Muscle of back (tissue), 11 donors: ENCODE data around the gene RBP5. TPM values are rescaled to one million over a fixed set of nuclear protein-coding genes. Genes with fewer than 3 reads are reported as not detected.
"Not testable (repeated sequence)": the region's sequence is repeated elsewhere in the genome, so short reads cannot be mapped to it uniquely, and the experiment has no call there.

ENCODE experiments used
- DNase-seq, 3 donors: peaks; one replicate each; pipeline versions ENCODE4 v3.0.0 to v3.0.0-alpha.2; 2013
- polyA plus RNA-seq, 10 donors: library from polyadenylated mRNA; unstranded; fragments of 120-200 nt; gene quantifications; one replicate each; pipeline ENCODE4 v1.2.1, GENCODE V29; 2013; ENCODE audit not compliant: insufficient read length in 10 of 10

The RBP5 gene
- polyA plus RNA-seq, 10 donors: 1.1 to 8.2 (median 3.3) TPM

DNA sequence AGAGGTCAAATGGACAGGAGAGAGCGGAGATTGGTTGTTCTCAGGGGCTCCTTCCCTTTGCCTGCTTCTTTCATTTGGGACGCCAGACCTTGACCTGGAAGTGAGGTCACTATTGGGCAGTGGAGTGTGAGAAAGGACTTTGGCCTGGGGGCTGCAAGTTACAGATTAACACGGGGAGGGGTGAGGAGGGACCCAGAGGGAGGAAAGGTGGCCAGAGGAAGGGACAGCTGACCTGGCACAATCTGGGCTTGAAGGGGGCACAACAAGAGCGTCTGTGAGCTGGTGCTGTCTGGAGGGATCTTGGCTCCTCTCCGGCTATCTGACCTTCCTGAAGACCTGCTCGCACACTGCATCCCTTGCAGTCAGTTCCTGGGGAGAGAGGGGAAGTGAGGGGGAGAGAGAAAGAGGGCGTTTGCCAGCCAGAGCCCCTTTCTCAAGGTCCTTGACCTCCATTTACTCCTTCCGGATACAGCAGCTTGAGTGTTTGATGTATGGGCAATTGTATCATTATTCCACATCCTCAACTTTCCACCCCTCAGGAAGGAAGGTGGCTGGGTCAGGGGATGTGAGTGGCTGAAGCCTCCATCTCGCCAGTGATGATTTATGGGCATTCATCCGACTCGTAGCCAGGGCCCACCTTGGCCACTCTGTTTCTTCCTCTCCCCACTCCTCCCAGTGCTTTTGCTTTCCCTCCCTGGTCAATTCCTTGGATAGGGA, 4.7 kb downstream of the RBP5 start:
- DNase-seq: no peak

DNA sequence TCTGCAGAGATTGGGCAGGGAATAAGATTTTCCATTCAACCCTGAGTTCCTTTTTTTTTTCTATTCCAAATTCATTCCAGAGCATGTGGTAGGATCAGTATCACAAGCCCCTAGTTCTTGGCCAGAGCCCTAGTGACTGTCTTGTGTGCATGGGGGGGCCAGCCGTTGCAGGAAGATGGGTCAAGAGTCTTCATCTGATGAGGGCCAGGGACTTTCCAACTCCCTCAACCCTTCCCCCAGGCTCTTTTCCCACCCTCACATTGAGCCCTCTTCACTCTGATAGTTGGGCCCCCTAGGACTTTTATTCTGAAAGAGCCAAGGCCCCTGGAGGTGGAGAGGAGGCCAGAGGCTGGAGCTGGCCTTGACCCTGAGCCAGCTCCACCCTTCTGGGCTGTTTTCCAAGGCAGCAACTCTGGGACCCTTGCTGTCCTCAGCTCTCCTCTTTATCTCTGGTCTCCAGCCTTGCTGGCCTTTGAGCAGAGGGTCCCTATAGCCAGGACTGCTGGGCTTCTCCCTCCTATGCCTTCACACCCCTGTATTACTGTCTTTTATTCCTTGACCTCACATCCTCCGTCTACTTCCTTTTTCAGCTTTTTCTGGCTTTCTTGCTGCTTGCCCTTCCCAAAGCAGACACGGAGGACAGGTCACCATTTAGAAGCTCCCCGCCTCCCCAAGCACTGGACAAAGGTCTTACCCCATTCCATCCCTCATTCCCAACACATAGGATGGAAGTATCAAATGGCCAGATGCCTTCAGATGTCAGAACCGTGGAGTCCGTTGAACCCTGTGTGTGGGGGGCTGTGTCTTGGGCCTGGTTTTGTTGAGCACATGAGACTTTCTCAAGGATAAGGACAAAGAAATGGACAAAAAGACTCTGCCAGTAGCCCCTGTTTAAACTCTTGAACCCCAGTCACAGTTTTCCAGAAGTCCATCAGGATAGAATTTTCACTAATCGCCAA, 5.6 kb downstream of the RBP5 start:
- DNase-seq: peak; percentile 53 to 86 (median 71)

DNA sequence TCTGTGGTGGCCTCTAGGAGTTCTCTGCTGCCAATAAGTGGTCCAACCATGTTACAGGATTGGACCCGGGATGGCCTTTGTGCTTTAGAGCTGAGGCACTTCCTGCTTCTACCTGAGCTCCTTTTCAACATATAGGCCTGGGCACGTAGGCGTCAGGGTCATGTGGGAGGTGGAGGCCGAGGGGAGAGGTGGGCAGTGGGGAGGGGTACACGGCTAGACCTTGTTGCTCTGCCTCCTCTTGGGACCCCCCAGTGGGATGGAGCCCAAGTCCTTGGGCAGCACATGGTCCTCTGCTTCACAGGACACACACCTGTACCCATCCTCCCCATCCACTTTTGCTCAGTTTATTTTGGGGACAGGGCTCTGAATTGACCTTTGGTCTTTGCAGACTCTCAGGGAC, 7.4 kb downstream of the RBP5 start:
- no peak for DNase-seq

DNA sequence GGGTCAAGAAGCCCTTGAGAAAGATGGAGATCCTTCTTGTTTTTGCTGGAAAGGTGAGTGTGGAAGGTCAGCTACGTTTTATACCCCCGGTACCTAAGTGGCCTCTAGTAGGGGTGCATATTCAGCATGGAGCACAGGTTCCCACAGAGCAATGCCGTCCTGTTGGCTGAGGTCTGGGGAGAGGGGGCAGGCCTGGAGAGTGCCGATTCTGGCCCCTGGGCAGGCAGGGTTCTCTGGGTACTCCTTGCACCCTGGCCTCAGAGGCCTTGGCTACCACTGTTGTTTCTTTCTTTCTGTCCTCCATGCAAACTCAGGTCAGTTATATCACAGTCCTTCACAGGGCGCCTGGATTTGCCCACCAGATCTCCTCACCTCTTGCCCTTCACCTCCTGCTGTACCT, 8.5 kb downstream of the RBP5 start:
- DNase-seq: no peak

DNA sequence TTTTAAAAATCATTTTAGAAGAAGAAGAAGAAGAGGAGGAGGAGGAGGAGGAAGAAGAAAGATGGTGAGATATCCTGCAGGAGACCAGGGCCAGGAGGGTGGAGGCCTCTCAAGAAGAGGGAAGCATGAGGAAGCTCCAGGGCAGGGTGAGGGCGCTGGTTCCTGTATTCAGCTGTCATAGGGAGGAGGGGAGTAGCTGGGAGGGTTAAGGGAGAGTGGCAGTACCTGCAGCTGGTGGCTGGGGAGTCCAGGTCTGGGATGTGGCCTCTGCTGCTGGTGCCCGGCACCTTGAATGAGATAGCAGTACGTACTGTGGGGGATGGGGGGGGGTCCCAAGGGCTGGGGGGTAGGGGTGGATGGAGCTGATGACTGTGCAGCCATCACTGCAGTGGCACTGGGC, 9.8 kb downstream of the RBP5 start:
- no peak for DNase-seq

DNA sequence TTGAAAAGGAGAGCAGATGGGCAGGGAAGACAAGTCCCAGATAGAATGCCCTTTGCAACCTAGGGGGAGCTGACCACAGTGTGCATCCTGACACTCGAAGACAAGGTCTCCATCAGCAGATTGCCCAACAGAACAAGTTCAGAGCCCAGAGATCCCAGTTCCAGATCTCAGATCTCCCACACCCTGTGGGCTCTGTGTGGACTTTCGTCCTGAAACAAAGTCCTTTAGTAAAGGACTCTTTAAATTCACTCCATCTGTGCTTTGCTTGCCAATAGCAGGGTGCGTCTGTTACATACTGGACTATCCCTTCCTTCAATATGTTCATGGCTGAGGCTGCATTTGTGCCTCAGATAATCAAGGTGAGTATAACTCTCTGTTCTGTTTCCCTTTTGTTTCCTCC, 11.0 kb downstream of the RBP5 start:
- DNase-seq: no peak

DNA sequence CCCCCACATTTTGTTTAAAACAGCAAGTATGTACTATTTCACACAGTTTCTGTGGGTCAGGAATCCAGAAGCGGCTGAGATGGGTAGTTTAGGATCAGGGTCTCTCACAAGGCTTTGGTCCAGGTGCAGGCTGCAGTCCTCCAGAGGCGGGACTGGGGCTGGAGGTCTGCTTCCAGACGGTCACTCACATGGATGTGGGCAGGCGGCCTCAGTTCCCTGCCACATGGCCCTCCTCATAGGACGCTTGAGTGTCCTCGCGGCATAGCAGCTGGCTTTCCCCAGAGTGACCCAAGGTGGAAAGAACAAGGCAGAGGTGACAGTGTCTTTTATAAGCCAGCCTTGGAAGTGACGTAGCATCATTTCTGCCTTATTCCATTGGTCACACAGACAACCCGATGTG, 11.8 kb downstream of the RBP5 start:
- DNase-seq: no peak

DNA sequence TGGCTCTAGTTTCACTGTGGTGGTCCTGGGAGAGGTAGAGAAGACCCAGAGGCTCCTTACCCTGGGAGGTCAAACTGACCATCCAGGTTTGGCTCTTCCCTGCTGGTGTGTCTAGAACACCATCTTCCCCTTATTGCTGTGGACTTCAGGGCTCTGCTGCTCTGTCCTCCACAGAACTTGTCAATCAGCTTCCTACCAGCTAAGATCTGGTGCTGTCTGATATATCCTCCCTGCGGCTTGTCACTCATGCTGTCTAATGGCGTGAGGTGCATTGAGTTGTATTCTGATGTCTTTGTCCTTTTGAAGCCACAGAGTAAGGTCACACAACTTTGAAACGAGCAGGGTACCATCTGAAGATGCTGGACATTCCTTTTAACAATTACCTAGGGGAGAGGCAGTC, 12.5 kb downstream of the RBP5 start:
- no peak for DNase-seq

DNA sequence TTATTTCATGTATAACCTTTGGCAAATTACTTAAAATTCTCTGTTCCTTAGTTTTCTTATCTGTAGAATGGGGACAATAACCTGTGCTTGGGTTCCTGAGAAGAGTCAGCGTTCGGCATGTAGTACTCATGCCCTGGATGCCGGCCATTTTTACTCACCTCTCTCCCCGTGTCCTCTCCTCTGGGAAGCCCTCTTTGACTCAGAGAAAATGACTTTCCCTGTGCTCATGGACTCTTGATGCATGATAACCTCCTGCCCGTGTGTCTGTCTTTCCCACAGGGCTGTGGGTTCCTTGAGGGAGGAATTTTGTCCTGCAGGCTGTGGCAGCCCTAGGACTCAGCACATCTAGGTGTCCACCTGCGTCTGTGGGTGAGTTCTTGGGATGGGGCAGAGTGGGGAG, 13.8 kb downstream of the RBP5 start:
- DNase-seq: no peak

DNA sequence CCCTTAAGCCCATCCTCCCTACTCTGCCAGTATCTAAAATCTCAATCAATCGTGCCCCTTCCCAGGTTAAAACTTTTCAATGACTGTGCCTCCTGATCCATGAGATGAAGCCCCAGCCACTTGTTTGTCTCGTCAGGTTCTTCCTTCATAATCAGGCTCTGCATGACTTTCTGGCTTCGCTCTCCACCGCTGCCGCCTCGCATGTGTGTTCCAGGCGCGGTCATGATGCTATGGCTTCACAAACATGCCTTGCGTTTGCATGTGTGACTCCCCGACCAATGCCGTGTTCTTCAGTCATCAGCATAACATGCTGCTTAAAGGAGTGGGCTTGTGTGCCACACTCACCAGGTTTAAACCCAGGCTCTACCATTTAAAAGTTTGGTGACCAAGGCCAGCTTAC, 14.7 kb downstream of the RBP5 start:
- no peak for DNase-seq

DNA sequence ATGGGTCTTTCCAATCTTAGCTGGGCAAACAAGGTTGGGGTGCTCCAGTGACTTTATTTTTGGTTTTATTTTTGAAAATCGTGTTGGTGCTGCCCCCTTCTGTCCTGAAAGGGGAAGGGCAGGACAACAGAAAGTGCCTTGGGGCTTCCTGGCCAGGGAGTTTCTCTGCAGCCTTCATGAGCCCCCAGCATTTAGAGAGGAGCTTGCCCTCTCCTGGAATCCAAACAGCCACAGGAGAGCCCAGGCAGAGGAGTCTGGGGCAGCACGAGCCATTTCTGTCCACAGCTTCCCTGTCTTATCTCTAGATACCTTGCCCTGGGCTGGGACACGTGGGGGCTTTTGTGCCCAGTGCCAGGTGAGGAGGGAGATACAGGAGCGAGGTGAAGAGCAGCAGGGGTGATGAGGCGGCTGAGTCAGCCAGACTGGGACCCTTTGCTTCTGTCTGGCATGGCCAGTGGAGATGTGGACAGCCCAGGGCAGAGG, 15.3 kb downstream of the RBP5 start:
- DNase-seq: peak in 2 of 3 donors; percentile 59 to 70

DNA sequence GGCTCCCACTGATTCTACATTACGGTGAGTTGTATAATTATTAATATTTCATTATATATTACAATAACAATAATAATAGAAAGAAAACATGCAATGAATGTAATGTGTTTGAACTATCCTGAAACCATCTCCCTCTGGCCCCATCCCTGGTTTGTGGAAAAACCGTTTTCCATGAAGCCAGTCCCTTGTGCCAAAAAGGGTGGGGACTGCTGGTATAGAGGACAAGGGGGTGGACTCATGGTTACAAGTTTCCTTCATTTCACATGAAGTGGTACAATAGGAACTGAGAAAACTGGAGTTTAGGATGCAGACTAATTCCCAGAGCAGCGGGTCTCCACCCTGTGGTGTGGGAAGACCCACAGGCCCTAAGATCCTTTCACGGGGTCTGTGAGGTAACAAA, 16.6 kb downstream of the RBP5 start:
- peak in 2 of 3 donors; percentile 75 to 87 for DNase-seq

DNA sequence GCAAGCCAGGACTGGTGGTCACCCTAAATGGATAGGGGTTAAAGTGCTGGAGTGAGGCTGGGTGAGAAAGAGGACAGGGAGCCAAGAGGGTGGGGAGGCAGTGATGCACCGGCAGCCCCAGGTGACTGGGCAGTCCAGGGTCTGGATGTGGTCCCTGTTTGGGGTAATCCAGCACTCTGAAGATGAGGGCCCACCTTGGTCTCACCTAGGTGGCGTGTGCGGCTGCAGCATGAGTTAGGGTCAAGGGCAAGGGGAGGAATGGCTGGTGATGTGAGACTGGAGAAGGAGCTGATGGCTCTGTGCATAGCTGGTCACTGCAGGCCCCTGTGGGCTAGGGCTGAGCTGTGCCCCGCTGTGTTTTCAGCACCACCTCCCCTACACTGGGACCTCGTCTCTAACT, 18.0 kb downstream of the RBP5 start:
- DNase-seq: no peak

DNA sequence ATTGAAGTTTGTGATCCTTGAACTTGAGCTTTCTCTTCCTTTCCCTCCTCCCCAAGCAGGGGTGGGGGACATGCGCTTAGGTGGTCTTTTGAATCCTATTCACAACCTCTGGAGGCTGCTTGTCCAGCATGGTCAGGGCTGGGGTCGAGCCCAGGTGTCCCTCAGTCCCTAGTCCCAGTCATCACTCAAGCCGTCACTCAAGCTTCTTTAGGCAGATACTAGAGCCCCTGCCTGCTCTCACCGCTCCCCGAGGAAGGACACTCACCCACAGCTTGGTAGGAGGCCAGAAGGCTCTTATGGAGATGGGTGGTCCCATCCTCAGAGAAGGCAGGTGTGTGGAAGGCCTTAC, 19.1 kb downstream of the RBP5 start:
- no peak for DNase-seq

DNA sequence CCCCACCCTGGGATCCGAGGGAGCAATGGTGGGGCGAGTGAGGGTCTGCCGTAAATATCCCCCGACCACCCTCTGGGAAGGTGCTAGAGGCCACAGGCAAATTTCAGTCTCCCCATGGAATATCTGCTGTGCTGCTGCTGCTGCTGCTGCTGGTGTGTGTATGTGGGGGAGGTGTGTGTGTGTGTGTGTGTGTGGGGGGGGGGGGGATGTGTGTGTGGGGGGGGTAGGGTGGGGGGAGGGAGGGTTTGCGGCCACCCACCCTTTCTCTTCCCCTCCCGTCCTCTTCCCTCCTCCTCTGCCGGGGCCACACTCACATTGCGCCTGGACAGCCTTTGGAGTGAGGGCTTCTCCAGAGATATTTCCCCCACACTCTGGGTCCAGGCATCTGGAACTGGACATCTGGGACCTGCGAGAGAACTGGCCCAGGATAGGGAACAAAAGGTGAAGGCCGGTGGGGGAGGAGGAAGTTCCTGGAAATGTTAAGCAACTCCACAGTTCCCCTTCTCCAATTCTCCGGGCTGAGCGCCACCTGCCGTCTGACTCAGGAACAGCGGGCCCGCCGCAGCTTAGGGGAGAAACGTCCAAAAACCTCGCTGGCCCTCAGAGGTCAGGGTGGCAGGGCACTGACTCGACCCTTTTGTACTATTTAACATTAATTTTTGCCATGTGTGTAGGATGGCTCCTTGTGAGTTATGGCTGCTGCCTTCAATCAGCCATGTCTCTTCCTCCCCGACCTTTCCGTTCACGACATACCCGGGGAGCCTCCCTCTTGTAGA, 19.7 kb downstream of the RBP5 start, which contains the start of gene C1RL:
Gene C1RL, minus strand, starts transcription at position 419 of the 776 bp plus-strand sequence. Its CDS starts 34 bp downstream, at position 385.
- DNase-seq: peak; percentile 87 to 96 (median 91)

DNA sequence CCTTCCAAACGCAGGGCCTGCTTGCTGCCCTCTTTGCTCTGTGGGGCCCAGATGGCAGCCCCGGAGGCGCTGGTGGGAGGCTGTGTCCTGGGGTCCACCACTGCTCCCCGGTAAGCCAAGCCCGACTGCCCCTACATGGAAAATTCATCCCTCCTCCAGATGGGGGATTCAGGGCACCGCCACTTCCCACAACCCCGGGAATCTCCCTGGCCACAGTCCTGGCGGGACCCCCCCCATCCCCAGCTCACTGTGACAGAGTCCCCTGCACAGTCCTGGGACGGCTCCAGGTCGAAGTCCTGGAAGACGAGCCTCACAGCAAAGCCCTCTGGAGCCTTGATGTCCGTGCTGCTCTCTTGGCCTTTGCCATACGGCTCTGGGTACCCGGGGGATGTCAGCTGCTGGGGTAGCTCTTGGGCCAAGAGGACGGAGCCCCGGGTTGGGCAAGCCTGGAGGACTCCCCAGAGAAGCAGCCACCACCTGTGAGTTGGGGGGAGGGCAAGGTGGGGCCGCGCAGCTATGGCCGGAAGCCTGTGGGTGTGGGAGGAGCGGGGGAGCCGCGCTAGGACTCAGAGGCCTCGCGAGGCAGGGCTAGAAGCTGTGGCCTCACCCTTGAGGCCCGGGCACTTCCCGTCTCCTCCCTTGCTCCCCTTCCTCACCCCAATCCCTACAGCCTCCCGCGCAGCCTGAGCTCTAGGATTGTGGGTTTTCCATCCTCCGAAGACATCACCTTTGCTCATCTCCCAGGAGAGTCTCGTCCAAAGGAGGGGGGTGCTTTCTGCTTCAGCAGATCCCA, 20.5 kb downstream of the RBP5 start:
- DNase-seq: peak in 2 of 3 donors; percentile 57 to 88

DNA sequence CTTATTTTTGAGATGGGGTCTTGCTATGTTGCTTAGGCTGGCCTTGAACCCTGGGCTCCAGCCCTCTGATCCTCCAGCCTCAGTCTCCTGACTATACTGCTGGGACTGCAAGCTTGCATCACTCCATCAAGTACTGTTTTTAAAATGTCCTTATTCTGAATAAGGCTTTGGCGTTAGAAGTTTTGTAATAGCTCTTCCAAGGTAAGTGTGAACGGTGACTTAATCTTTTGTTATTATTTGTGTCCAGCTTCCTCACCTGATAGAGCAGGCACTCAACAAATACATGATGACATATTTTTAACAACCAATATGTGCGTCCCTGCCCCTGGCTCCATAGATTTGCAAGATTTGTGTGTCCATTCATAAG, 21.1 kb downstream of the RBP5 start:
- no peak for DNase-seq

DNA sequence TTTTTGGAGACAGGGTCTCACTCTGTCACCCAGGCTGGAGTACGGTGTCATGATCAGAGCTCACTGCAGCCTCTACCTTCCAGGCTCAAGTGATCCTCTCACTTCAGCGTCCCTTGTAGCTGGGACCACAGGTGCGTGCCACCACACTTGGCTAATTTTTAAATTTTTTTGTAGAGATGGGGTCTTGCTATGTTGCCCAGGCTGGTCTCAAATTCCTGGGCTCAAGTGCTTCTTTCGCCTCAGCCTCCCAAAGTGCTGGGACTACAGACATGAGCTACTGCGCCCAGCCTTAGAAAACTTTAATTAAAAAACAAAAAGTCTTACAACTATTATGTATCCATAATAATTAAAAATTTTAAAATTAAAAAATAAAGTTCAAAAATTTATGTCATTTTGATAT, 21.5 kb downstream of the RBP5 start:
- not testable (repeated sequence) for DNase-seq

DNA sequence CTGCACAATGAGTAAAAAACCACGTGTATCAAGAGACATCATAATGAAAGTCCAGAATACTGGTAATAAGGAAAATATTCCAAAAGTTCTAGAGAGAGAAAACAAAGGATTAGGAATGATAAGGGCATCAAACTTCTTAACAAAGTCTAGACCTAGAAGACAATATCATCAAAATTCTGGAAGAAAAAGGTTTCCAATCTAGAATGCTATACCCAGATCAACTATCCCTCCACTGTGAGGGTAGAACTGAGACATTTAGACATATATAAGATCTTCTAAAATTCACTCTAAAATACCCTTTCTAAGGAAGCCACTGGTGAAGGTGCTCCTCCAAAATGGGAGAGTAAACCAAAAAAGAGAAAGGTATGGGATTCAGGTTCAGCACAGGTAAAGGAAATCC, 22.6 kb downstream of the RBP5 start:
- no peak for DNase-seq

DNA sequence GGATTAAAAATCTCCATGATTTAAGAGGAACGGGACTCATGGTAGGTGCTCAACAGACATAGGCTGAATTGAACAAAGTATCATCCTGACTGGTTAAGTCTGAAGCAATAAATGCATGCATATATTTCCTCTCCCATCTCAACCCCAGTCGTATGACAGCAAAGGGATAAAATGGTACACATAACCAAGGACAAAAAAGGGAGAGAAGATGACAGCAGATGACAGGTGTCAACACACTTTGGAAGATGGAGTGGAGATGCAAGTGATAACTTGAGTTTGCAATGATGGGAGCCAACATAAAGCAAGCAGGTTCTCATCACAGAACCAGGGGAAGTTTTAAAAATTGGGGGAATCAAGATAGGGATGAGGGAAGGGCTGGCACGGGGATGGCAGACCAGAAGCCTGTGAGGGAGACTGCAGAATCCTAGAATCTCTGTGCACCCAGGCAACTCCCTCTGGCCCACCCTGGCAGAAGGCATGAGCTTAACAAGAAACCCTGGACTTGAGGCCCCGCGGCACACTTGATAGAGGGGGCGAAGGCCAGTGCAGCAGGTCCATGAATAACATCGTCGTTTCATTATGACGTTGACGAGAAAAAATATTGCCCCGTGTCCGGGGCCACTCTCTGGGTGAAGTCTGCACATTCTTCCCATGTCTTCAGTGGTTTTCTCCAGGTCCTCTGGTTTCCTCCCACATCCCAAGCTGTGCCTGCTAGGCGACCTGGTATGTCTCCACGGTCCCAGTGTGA, 24.7 kb downstream of the RBP5 start:
- DNase-seq: no peak

DNA sequence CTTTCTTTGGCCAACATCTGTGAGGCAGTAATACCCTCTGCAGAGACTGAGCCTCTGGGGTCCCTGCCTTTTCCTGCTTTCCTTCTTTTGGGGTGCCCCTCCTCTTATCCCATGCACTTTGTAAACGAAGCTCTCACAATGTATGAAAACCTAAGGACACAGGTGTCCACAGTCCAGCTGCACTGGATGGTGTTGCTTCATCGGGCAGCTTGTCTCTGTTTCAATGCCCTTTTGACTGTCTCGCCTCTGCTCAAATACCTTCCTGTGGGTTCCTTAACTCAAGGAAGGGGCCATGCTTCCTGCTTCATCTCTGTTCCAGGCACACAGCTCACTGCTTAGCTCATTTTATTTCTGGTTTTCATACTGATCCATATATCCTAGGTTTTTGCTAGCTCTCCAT, 26.1 kb downstream of the RBP5 start:
- DNase-seq: no peak
